SK-N-SH treated with all-trans-retinoic acid at 6 μM for 48 hours (cell line): ENCODE data around the gene DOLK.

Experiments used
- ATAC-seq: fragments of 200-7000 bp; cut with Tn5 transposase; 3 replicates; pipeline ENCODE4 v1.9.1; 2020; ENCODE audit warnings: mild to moderate bottlenecking, moderate library complexity
- ARNTL ChIP-seq: fragments of 450-650 bp; formaldehyde crosslinking; IDR thresholded peaks from 2 replicates; pipeline ENCODE4 v1.5.0; 2020; ENCODE audit warnings: low read depth, mild to moderate bottlenecking, moderate library complexity, borderline replicate concordance
- BACH2 ChIP-seq: fragments of 250-450 bp; sonication (Bioruptor Pico); IDR thresholded peaks from 2 replicates; pipeline ENCODE4 v1.9.0; 2021; ENCODE audit warnings: mild to moderate bottlenecking, borderline replicate concordance
- CSDC2 ChIP-seq: fragments of 250-450 bp; sonication (Bioruptor Pico); IDR thresholded peaks from 2 replicates; pipeline ENCODE4 v1.5.0; 2020; ENCODE audit warnings: mild to moderate bottlenecking, moderate library complexity
- CSRNP3 ChIP-seq: fragments of 250-450 bp; sonication (Bioruptor Pico); IDR thresholded peaks from 2 replicates; pipeline ENCODE4 v1.5.1; 2021; ENCODE audit warnings: mild to moderate bottlenecking, moderate library complexity
- ESRRG ChIP-seq: fragments of 250-450 bp; sonication (Bioruptor Pico); IDR thresholded peaks from 2 replicates; pipeline ENCODE4 v1.6.1; 2021; ENCODE audit warnings: mild to moderate bottlenecking
- GLIS3 ChIP-seq: fragments of 250-450 bp; sonication (Bioruptor Pico); IDR thresholded peaks from 2 replicates; pipeline ENCODE4 v1.5.0; 2020; ENCODE audit warnings: mild to moderate bottlenecking, moderate library complexity
- ISL1 ChIP-seq: fragments of 250-450 bp; sonication (Bioruptor Pico); IDR thresholded peaks from 2 replicates; pipeline ENCODE4 v2.1.2; 2022; ENCODE audit warnings: mild to moderate bottlenecking, moderate library complexity
- PATZ1 ChIP-seq: fragments of 250-450 bp; sonication (Bioruptor Pico); IDR thresholded peaks from 2 replicates; pipeline ENCODE4 v1.8.0; 2020; ENCODE audit warnings: mild to moderate bottlenecking, moderate library complexity, borderline replicate concordance
- PPARA ChIP-seq: fragments of 250-450 bp; sonication (Bioruptor Pico); IDR thresholded peaks from 2 replicates; pipeline ENCODE4 v1.5.0; 2020; ENCODE audit warnings: mild to moderate bottlenecking, borderline replicate concordance
- RARB ChIP-seq: fragments of 250-450 bp; sonication (Bioruptor Pico); IDR thresholded peaks from 2 replicates; pipeline ENCODE4 v1.8.0; 2021; ENCODE audit warnings: mild to moderate bottlenecking, moderate library complexity
- SNAI2 ChIP-seq: fragments of 250-450 bp; sonication (Bioruptor Pico); IDR thresholded peaks from 2 replicates; pipeline ENCODE4 v1.5.0; 2020; ENCODE audit warnings: mild to moderate bottlenecking, moderate library complexity
- TCF4 ChIP-seq: fragments of 250-450 bp; sonication (Bioruptor Pico); IDR thresholded peaks from 2 replicates; pipeline ENCODE4 v1.8.0; 2021; ENCODE audit warnings: mild to moderate bottlenecking, moderate library complexity, borderline replicate concordance
- TOX ChIP-seq: fragments of 250-450 bp; sonication (Bioruptor Pico); IDR thresholded peaks from 2 replicates; pipeline ENCODE4 v1.8.0; 2021; ENCODE audit warnings: mild to moderate bottlenecking, moderate library complexity, borderline replicate concordance
- ZC3H10 ChIP-seq: fragments of 250-450 bp; sonication (Bioruptor Pico); IDR thresholded peaks from 2 replicates; pipeline ENCODE4 v1.5.1; 2021; ENCODE audit warnings: mild to moderate bottlenecking, moderate library complexity
- ZFP3 ChIP-seq: fragments of 250-450 bp; sonication (Bioruptor Pico); IDR thresholded peaks from 2 replicates; pipeline ENCODE4 v1.5.0; 2020; ENCODE audit warnings: mild to moderate bottlenecking, moderate library complexity
- ZFP30 ChIP-seq: fragments of 450-650 bp; formaldehyde crosslinking; IDR thresholded peaks from 2 replicates; pipeline ENCODE4 v1.5.0; 2022; ENCODE audit warnings: mild to moderate bottlenecking, moderate library complexity
- ZNF565 ChIP-seq: fragments of 450-650 bp; formaldehyde crosslinking; conservative IDR thresholded peaks from 2 replicates; pipeline ENCODE4 v1.5.0; 2020; ENCODE audit warnings: low read depth, mild to moderate bottlenecking, moderate library complexity
- ZNF70 ChIP-seq: fragments of 450-650 bp; formaldehyde crosslinking; IDR thresholded peaks from 2 replicates; pipeline ENCODE4 v1.5.0; 2020; ENCODE audit warnings: mild to moderate bottlenecking, moderate library complexity
- ZNF8 ChIP-seq: fragments of 450-650 bp; formaldehyde crosslinking; IDR thresholded peaks from 2 replicates; pipeline ENCODE4 v1.5.0; 2020; ENCODE audit warnings: mild to moderate bottlenecking, moderate library complexity
- TF ChIP-seq, protein P1 (sequence below): fragments of 250-450 bp; sonication (Bioruptor Pico); IDR thresholded peaks from 2 replicates; pipeline ENCODE4 v1.5.1; 2020; ENCODE audit warnings: low read depth, mild to moderate bottlenecking, moderate library complexity
- TF ChIP-seq, protein P2 (sequence below): fragments of 250-450 bp; sonication (Bioruptor Pico); IDR thresholded peaks from 2 replicates; pipeline ENCODE4 v1.5.0; 2020; ENCODE audit warnings: mild to moderate bottlenecking, moderate library complexity

Gene DOLK

DNA sequence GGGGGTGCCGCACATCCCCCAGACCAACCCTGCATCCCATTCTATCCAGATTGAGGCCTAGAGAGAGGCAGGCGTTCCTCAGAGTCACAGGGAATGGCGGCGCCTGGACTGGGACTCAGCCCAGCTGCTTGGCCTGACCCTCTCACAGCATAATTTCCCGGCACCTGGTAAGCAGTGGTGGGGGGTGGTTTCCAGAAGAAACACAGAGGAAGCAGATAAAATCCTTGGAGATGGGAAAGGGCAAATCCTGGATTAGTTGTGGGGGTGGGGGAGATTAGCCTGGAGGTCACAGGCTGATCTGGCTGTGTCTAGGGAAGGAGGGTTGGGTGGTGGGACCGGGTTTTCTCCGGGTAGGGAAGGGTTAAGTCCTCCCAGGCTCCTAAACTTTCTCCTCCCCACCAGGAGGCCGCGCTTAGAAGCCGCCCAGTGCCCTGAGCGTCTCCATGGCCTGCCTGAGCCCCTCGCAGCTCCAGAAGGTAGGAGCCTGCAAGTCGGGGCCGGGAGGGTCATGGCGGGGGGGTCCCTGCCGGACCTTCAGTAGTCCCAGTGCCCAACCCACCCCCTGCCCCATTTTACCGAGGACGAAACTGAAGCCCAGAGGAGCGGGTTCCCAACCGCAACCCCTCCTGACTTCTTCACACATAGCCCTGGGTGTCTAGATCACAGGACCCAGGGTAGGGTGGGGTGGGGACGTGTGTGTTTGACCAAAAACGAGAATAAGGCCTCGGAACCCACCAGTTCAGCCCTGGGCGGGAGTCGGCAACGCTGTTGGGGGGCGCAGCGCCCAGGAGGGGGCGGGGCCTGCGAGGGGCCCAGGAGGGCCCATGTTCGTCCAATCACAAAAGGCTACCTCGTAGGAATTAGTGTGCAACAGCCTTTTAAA is 25.3 kb downstream of the DOLK start:
- ATAC-seq, result no peak
- TF ChIP-seq, protein P1, sequence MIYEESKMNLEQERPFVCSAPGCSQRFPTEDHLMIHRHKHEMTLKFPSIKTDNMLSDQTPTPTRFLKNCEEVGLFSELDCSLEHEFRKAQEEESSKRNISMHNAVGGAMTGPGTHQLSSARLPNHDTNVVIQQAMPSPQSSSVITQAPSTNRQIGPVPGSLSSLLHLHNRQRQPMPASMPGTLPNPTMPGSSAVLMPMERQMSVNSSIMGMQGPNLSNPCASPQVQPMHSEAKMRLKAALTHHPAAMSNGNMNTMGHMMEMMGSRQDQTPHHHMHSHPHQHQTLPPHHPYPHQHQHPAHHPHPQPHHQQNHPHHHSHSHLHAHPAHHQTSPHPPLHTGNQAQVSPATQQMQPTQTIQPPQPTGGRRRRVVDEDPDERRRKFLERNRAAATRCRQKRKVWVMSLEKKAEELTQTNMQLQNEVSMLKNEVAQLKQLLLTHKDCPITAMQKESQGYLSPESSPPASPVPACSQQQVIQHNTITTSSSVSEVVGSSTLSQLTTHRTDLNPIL (CRISPR knock-in tag), result no peak
- no peak for TF ChIP-seq ZNF8 (CRISPR knock-in tag)
- TF ChIP-seq, protein P2, sequence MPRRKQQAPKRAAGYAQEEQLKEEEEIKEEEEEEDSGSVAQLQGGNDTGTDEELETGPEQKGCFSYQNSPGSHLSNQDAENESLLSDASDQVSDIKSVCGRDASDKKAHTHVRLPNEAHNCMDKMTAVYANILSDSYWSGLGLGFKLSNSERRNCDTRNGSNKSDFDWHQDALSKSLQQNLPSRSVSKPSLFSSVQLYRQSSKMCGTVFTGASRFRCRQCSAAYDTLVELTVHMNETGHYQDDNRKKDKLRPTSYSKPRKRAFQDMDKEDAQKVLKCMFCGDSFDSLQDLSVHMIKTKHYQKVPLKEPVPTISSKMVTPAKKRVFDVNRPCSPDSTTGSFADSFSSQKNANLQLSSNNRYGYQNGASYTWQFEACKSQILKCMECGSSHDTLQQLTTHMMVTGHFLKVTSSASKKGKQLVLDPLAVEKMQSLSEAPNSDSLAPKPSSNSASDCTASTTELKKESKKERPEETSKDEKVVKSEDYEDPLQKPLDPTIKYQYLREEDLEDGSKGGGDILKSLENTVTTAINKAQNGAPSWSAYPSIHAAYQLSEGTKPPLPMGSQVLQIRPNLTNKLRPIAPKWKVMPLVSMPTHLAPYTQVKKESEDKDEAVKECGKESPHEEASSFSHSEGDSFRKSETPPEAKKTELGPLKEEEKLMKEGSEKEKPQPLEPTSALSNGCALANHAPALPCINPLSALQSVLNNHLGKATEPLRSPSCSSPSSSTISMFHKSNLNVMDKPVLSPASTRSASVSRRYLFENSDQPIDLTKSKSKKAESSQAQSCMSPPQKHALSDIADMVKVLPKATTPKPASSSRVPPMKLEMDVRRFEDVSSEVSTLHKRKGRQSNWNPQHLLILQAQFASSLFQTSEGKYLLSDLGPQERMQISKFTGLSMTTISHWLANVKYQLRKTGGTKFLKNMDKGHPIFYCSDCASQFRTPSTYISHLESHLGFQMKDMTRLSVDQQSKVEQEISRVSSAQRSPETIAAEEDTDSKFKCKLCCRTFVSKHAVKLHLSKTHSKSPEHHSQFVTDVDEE (CRISPR knock-in tag), result no peak
- no peak for TF ChIP-seq ISL1 (CRISPR knock-in tag)
- TF ChIP-seq SNAI2 (CRISPR knock-in tag), result no peak
- TF ChIP-seq CSDC2 (CRISPR knock-in tag), result no peak
- no peak for TF ChIP-seq GLIS3 (CRISPR knock-in tag)

DNA sequence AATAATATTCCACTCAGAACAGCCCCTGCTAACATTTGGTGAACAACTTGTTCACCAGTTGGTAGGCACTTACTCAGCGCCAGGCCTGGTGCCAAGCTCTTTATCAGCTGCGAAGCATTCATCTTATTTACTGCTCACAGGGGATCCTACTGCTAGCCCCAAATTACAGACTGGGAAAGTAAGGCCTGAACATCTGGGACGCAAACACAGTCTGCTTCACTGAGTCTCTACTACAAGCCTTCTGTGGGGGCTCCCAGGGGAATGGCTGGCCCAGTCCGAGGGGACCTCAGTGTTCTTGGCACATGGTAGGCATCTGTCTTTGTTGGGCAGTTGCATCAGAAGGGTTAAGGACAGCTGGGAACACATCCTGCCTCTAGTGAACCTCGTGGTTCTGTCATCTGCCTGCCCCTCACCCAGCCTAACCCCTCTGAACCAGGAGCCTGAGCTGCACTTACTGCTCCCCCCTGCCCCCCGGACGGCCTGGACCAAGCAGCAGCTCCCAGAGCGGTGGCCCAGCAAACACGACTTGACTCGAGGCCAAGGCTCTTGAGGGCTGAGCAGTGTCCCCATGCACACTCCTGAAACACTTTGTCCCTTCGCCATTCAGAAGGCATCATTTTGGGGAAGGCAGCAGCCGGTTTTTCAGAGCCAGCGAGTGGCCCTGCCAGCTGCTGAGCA is 26.9 kb downstream of the DOLK start, which contains the start of gene PHYHD1:
Gene PHYHD1 (plus strand): TSS at position 602 of the 678 bp plus-strand sequence. CDS start 1,342 bp downstream, outside the sequence.
- ATAC-seq, result peak; percentile 58
- TF ChIP-seq ARNTL (CRISPR knock-in tag) (no peak), ZNF8 (CRISPR knock-in tag) (no peak), TOX (no peak), ZFP30 (no peak), PPARA (CRISPR knock-in tag) (no peak), ZNF70 (CRISPR knock-in tag) (no peak), TCF4 (CRISPR knock-in tag) (no peak), PATZ1 (CRISPR knock-in tag) (no peak), ZFP3 (no peak), ZNF565 (CRISPR knock-in tag) (no peak), SNAI2 (CRISPR knock-in tag) (no peak), ESRRG (CRISPR knock-in tag) (no peak), CSRNP3 (no peak), ZC3H10 (CRISPR knock-in tag) (no peak)
- TF ChIP-seq, protein P1 (CRISPR knock-in tag), result no peak

DNA sequence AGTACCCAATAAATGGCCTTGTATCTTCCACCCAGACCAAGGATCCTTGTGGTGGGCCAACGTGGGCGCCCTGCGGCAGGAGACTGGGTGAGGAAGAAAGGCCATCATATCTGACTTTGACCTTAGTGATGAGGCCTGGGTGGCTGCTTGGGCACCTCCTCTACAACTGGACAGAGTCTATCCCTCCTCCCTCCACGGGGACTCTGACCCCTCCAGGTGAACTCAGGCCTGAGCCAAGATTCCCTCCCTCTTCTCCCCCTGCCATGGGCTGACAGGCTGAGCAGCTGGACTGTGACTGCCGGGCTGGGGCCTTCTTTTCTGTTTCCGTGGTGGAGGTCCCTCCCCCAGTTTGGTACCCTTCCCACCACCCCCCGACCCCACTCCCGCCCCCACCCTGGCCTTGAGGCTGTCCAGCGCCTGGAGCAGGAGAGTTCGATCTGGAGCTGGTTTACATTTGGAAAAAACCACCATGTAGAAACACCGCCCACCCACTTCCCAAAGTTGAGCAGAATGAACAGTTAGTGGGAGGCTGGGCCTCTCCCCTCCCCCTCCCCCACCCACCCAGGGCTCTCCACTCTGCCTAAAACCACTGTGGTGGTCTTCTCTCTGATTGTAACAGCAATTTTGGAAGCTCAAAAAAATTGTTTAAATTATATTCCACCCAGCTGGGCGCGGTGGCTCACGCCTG is 27.9 kb downstream of the DOLK start:
- TF ChIP-seq TOX (no peak), ZC3H10 (CRISPR knock-in tag) (no peak), CSRNP3 (no peak), CSDC2 (CRISPR knock-in tag) (no peak), BACH2 (CRISPR knock-in tag) (no peak), ZFP30 (no peak), RARB (CRISPR knock-in tag) (no peak), SNAI2 (CRISPR knock-in tag) (no peak), ZNF70 (CRISPR knock-in tag) (no peak), ISL1 (CRISPR knock-in tag) (no peak)
- ATAC-seq, result no peak
